Measurements from ENCODE around the gene GJB6. TPM values are rescaled to one million over a fixed set of nuclear protein-coding genes. Genes with fewer than 3 reads are reported as not detected.

The GJB6 gene
- total and polyA plus RNA-seq, 2 donors (not counting 3 experiments of a cell fraction or from before 2014, with no cell fraction given): not detected

- Histone ChIP-seq H3K4me3 (replicated peaks in 1 of 3; ENCODE audit: insufficient read depth in 1 of 3, low read depth in 1 of 3, low read length in 3 of 3) (no peak overlapping the region), H4K20me1 (replicated peaks; ENCODE audit: control insufficient read depth, extremely low read depth, insufficient read depth, low read length) (no peaks in the 10 kb centered on the region), H2AFZ (ENCODE audit: low read depth, low read length) (no peak overlapping the region), H3K9me1 (replicated peaks; ENCODE audit: control insufficient read depth, extremely low read depth, insufficient read depth, low read length) (no peaks in the 10 kb centered on the region), H3K79me2 (ENCODE audit: control insufficient read depth, insufficient read depth, low read length) (no peaks in the 10 kb centered on the region), H3K4me2 (ENCODE audit: insufficient read depth, low read length) (no peak overlapping the region), H3K4me1 (ENCODE audit: control insufficient read depth, extremely low read depth, insufficient read depth, low read length) (no peaks in the 10 kb centered on the region), H3K36me3 (ENCODE audit: control insufficient read depth in 2 of 2, extremely low read depth in 1 of 2, insufficient read depth in 2 of 2, low read length in 2 of 2) (no peaks in the 10 kb centered on the region), H3K9me3 (replicated peaks; ENCODE audit: control insufficient read depth, insufficient read depth, low read length) (no peaks in the 10 kb centered on the region), H3K27me3 (ENCODE audit: control insufficient read depth in 2 of 2, insufficient read depth in 2 of 2, low read length in 2 of 2) (peaks cover 35 to 43% of the 10 kb centered on the region in 2 experiments), H3K27ac (ENCODE audit: insufficient read depth, low read depth, low read length) (no peak overlapping the region), H3K9ac (replicated peaks; ENCODE audit: extremely low read depth, insufficient read depth, low read length) (no peak overlapping the region)
- BruUV-seq (replicated peaks): no TSS peak
- no peak for DNase-seq (ENCODE audit: low read depth, low spot score)
- intact Hi-C loops (cut with micrococcal nuclease) (no loop called here), dilution Hi-C loops (cut with MboI; ENCODE audit: extremely low pct_ligation_motif_present, low sequenced_read_pairs) (no loop called here)
- POLR2A ChIA-PET: no interaction called here
- no peak for FAIRE-seq
- TF ChIP-seq MYC (IDR thresholded peaks at IDR 0.05; ENCODE audit: low read depth, low read length) (no peak), FOS (IDR thresholded peaks at IDR 0.05; ENCODE audit: borderline replicate concordance, insufficient read depth, low read length) (no peak), JUN (IDR thresholded peaks at IDR 0.05; ENCODE audit: borderline replicate concordance, insufficient read depth, insufficient read length, low read depth) (no peak), POLR2AphosphoS5 (IDR thresholded peaks at IDR 0.05; ENCODE audit: insufficient read depth, low read depth, low read length) (no peak), EZH2 (IDR thresholded peaks at IDR 0.05; ENCODE audit: borderline replicate concordance, low read depth, low read length, severe bottlenecking) (no peak), CTCF (IDR thresholded peaks at IDR 0.05; ENCODE audit: extremely low read depth in 1 of 2, insufficient read depth in 1 of 2, low read depth in 1 of 2, low read length in 2 of 2) (no peak)
- TF ChIP-seq, protein P1, sequence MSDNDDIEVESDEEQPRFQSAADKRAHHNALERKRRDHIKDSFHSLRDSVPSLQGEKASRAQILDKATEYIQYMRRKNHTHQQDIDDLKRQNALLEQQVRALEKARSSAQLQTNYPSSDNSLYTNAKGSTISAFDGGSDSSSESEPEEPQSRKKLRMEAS (IDR thresholded peaks at IDR 0.05; ENCODE audit: insufficient read depth, insufficient read length): no peak
- CTCF ChIA-PET: interaction anchor here (1.0 kb wide), 1 partner anchor 36 kb away, joined by 5 read pairs; no protein-coding TSS in a partner anchor
These were observed 598 bp upstream of the GJB6 start for GRCh38 chr13:20232556-20233277.
